IMR-90 (cell line): ENCODE measurements around the gene SORL1. TPM values are rescaled to one million over a fixed set of nuclear protein-coding genes. Genes with fewer than 3 reads are reported as not detected.
A peak's percentile ranks its signal among the peaks of the same experiment; 100 is the strongest.

ENCODE experiments used
- ATAC-seq: fragments of 200-7000 bp; cut with Tn5 transposase; 2 replicates; pipeline ENCODE4 v1.9.1; 2020; ENCODE audit warnings: low read depth, mild to moderate bottlenecking, moderate library complexity
- BruUV-seq: library from RNA; stranded (reverse); fragments of 400-500 nt; replicated peaks from 2 replicates; lab custom pipeline; 2021; lab: Mats Ljungman, UMichigan
- CTCF ChIA-PET: fragments of 300-600 bp; formaldehyde crosslinking; extraction: SDS; loops from one replicate; lab custom pipeline; 2021; ENCODE audit warnings: antibody characterized with exemption; lab: Yijun Ruan, JAX
- POLR2A ChIA-PET: fragments of 300-600 bp; sonication (Branson Sonifier 250); formaldehyde crosslinking; loops from one replicate; lab custom pipeline; 2022; ENCODE audit warnings: antibody characterized with exemption; ENCODE audit not compliant: unreplicated experiment; lab: Charles Lee
- DNase-seq: peaks from one replicate; pipeline ENCODE4 v3.0.0; 2013
- H2AFZ ChIP-seq: replicated peaks from 2 replicates; pipeline ENCODE3; 2013; ENCODE audit warnings: low read length, mild to moderate bottlenecking; ENCODE audit not compliant: poor library complexity
- H2AK5ac ChIP-seq: 2 replicates; pipeline ENCODE4 v1.6.1; 2013; ENCODE audit warnings: low read depth, low read length, inconsistent platforms
- H2AK9ac ChIP-seq: replicated peaks from 2 replicates; pipeline ENCODE3; 2013; ENCODE audit warnings: mild to moderate bottlenecking, low read depth, low read length, moderate library complexity; ENCODE audit not compliant: poor library complexity
- H2BK120ac ChIP-seq: 2 replicates; pipeline ENCODE4 v1.6.1; 2013; ENCODE audit warnings: low read depth, low read length, inconsistent platforms
- H2BK15ac ChIP-seq: 3 replicates; pipeline ENCODE4 v1.6.1; 2013; ENCODE audit warnings: low read depth, low read length, inconsistent platforms
- H2BK20ac ChIP-seq: 2 replicates; pipeline ENCODE4 v1.6.1; 2013; ENCODE audit warnings: low read depth, mild to moderate bottlenecking, inconsistent platforms, low read length, moderate library complexity
- H2BK5ac ChIP-seq: 2 replicates; pipeline ENCODE4 v1.6.1; 2013; ENCODE audit warnings: mild to moderate bottlenecking, low read depth, low read length, inconsistent platforms; ENCODE audit not compliant: poor library complexity, severe bottlenecking
- H3K14ac ChIP-seq: replicated peaks from 2 replicates; pipeline ENCODE4 v1.6.1; 2013; ENCODE audit warnings: low read depth, low read length, inconsistent platforms
- H3K18ac ChIP-seq: 2 replicates; pipeline ENCODE4 v1.6.1; 2013; ENCODE audit warnings: low read depth, low read length, control low read depth
- H3K23ac ChIP-seq: 2 replicates; pipeline ENCODE4 v1.6.1; 2013; ENCODE audit warnings: low read depth, low read length, inconsistent platforms
- H3K27ac ChIP-seq: 2 replicates; pipeline ENCODE4 v1.5.1; 2013; ENCODE audit warnings: mild to moderate bottlenecking, control low read depth, low read length; ENCODE audit not compliant: insufficient read depth
- H3K27me3 ChIP-seq: 2 replicates; pipeline ENCODE4 v1.6.1; 2013; ENCODE audit warnings: low read length; ENCODE audit not compliant: control insufficient read depth, insufficient read depth
- H3K36me3 ChIP-seq: 2 replicates; pipeline ENCODE4 v1.6.1; 2013; ENCODE audit warnings: low read length, mixed read lengths; ENCODE audit not compliant: control insufficient read depth, insufficient read depth
- H3K4ac ChIP-seq: 2 replicates; pipeline ENCODE4 v1.6.1; 2013; ENCODE audit warnings: low read depth, low read length, inconsistent platforms
- H3K4me1 ChIP-seq: 2 replicates; pipeline ENCODE4 v1.6.1; 2013; ENCODE audit warnings: low read length, mixed read lengths; ENCODE audit not compliant: control insufficient read depth, insufficient read depth
- H3K4me2 ChIP-seq: 2 replicates; pipeline ENCODE4 v1.6.1; 2013; ENCODE audit warnings: low read depth, mild to moderate bottlenecking, control low read depth, low read length, moderate library complexity
- H3K4me3 ChIP-seq: 2 replicates; pipeline ENCODE4 v1.5.1; 2013; ENCODE audit warnings: low read depth, mild to moderate bottlenecking, control low read depth, low read length, moderate library complexity; ENCODE audit not compliant: insufficient read depth
- H3K56ac ChIP-seq: 2 replicates; pipeline ENCODE4 v1.6.1; 2013; ENCODE audit warnings: low read length, inconsistent platforms; ENCODE audit not compliant: insufficient read depth; ENCODE audit errors: extremely low read depth
- H3K79me1 ChIP-seq, 2 experiments: 2 replicates each; pipeline ENCODE4 v1.6.1; 2013; ENCODE audit warnings: low read length in 2 of 2, inconsistent platforms in 1 of 2, low read depth in 1 of 2
- H3K9ac ChIP-seq: 2 replicates; pipeline ENCODE4 v1.6.1; 2013; ENCODE audit warnings: low read depth, low read length, control low read depth
- H3K9me1 ChIP-seq: 2 replicates; pipeline ENCODE4 v1.6.1; 2013; ENCODE audit warnings: low read length, inconsistent platforms; ENCODE audit not compliant: insufficient read depth
- H3K9me3 ChIP-seq: 2 replicates; pipeline ENCODE4 v1.6.1; 2013; ENCODE audit warnings: low read length; ENCODE audit not compliant: control insufficient read depth, insufficient read depth
- H4K20me1 ChIP-seq: 2 replicates; pipeline ENCODE4 v1.6.1; 2013; ENCODE audit warnings: low read length, inconsistent platforms; ENCODE audit not compliant: insufficient read depth
- H4K5ac ChIP-seq: 2 replicates; pipeline ENCODE4 v1.6.1; 2013; ENCODE audit warnings: mild to moderate bottlenecking, low read depth, low read length, control low read depth
- H4K8ac ChIP-seq, 2 experiments: 2 replicates each; pipeline ENCODE4 v1.6.1; 2013; ENCODE audit warnings: low read depth in 2 of 2, low read length in 2 of 2, control low read depth in 1 of 2, inconsistent platforms in 1 of 2
- H4K91ac ChIP-seq: 2 replicates; pipeline ENCODE4 v1.6.1; 2013; ENCODE audit warnings: low read depth, low read length, inconsistent platforms; ENCODE audit not compliant: insufficient read depth
- BHLHE40 ChIP-seq: fragments of 150-350 bp; IDR thresholded peaks from 2 replicates; pipeline ENCODE4 v1.6.1; 2016; ENCODE audit warnings: mild to moderate bottlenecking, low read depth, low read length
- CEBPB ChIP-seq: IDR thresholded peaks from 2 replicates; pipeline ENCODE4 v1.6.1; 2012; ENCODE audit warnings: low read depth, low read length, improper control_type of control experiment
- CHD1 ChIP-seq: IDR thresholded peaks from 2 replicates; pipeline ENCODE4 v1.6.1; 2012; ENCODE audit warnings: low read depth, low read length, improper control_type of control experiment
- FOS ChIP-seq: fragments of 150-350 bp; IDR thresholded peaks from 2 replicates; pipeline ENCODE4 v1.6.1; 2016; ENCODE audit warnings: low read depth, low read length
- MAFK ChIP-seq: IDR thresholded peaks from 2 replicates; pipeline ENCODE4 v1.6.1; 2012; ENCODE audit warnings: low read depth, low read length, improper control_type of control experiment
- MAZ ChIP-seq: IDR thresholded peaks from 2 replicates; pipeline ENCODE4 v1.6.1; 2012; ENCODE audit warnings: low read depth, mild to moderate bottlenecking, low read length, improper control_type of control experiment, moderate library complexity, borderline replicate concordance
- MXI1 ChIP-seq: IDR thresholded peaks from 2 replicates; pipeline ENCODE4 v1.6.1; 2012; ENCODE audit warnings: low read depth, mild to moderate bottlenecking, low read length, moderate library complexity, borderline replicate concordance
- NFE2L2 ChIP-seq: fragments of 150-350 bp; IDR thresholded peaks from 2 replicates; pipeline ENCODE4 v1.6.1; 2016; ENCODE audit warnings: low read depth, mild to moderate bottlenecking, low read length
- POLR2A ChIP-seq: IDR thresholded peaks from 2 replicates; pipeline ENCODE4 v1.6.1; 2012; ENCODE audit warnings: mild to moderate bottlenecking, low read depth, low read length
- RAD21 ChIP-seq: IDR thresholded peaks from 2 replicates; pipeline ENCODE4 v1.6.1; 2012; ENCODE audit warnings: low read length, improper control_type of control experiment
- RCOR1 ChIP-seq: IDR thresholded peaks from 2 replicates; pipeline ENCODE4 v1.6.1; 2012; ENCODE audit warnings: mild to moderate bottlenecking, low read length, improper control_type of control experiment; ENCODE audit not compliant: insufficient replicate concordance
- RFX5 ChIP-seq: IDR thresholded peaks from 2 replicates; pipeline ENCODE4 v1.8.0; 2012; ENCODE audit warnings: low read depth, mild to moderate bottlenecking, low read length, moderate library complexity
- SMC3 ChIP-seq: fragments of 150-350 bp; IDR thresholded peaks from 2 replicates; pipeline ENCODE4 v1.6.1; 2016; ENCODE audit warnings: low read depth, mild to moderate bottlenecking, antibody characterized with exemption, low read length, moderate library complexity
- WGBS, 2 experiments: methylation state at CpG; one replicate each; pipeline versions ENCODE4 v1.1.5 to v1.1.7; 2013; ENCODE audit warnings: missing lambda C conversion rate in 2 of 2; ENCODE audit not compliant: insufficient read length in 1 of 2; ENCODE audit errors: extremely low coverage in 2 of 2; 5-methylcytosine and 5-hydroxymethylcytosine counted together
- dilution Hi-C: fragments of 300-500 bp; cut with HindIII; formaldehyde crosslinking; loops from one replicate; pipeline ENCODE4 v1.14.3; 2018; ENCODE audit warnings: low sequenced_read_pairs; ENCODE audit not compliant: unreplicated experiment
- in situ Hi-C: fragments of 300-500 bp; cut with MboI; formaldehyde crosslinking; loops from 3 replicates; pipeline ENCODE4 v1.14.3; 2019; ENCODE audit warnings: low sequenced_read_pairs, inconsistent platforms, mixed read lengths
- intact Hi-C: fragments of 100-400 bp; cut with micrococcal nuclease; formaldehyde crosslinking; loops from 2 replicates; pipeline ENCODE4 v1.10.0; 2022
- polyA plus RNA-seq, 3 experiments: library from polyadenylated mRNA; depleted of rRNA; stranded (reverse); fragments of >200 nt; gene quantifications; 2 replicates each; pipeline ENCODE4 v1.2.3, GENCODE V29; 2012; ENCODE audit warnings: low replicate concordance in 1 of 3
- total RNA-seq: library from RNA; depleted of rRNA; stranded (reverse); fragments of >200 nt; gene quantifications from 2 replicates; pipeline ENCODE4 v1.2.3, GENCODE V29; 2012
- TF ChIP-seq, protein P1 (sequence below): conservative IDR thresholded peaks from 2 replicates; pipeline ENCODE4 v1.5.1; 2012; ENCODE audit warnings: mild to moderate bottlenecking, low read depth, low read length, improper control_type of control experiment
- TF ChIP-seq, protein P2 (sequence below): fragments of 150-350 bp; IDR thresholded peaks from 2 replicates; pipeline ENCODE4 v1.6.1; 2016; ENCODE audit warnings: low read depth, mild to moderate bottlenecking, low read length, moderate library complexity, borderline replicate concordance
- TF ChIP-seq, protein P3 (sequence below): fragments of 150-350 bp; IDR thresholded peaks from 2 replicates; pipeline ENCODE4 v1.6.1; 2017; ENCODE audit warnings: mild to moderate bottlenecking, antibody characterized with exemption, low read length, low read depth

Gene SORL1
- total and polyA plus RNA-seq, 2 of the 4 experiments (the other 2 are of a cell fraction) = 1.0 to 2.0 TPM

DNA sequence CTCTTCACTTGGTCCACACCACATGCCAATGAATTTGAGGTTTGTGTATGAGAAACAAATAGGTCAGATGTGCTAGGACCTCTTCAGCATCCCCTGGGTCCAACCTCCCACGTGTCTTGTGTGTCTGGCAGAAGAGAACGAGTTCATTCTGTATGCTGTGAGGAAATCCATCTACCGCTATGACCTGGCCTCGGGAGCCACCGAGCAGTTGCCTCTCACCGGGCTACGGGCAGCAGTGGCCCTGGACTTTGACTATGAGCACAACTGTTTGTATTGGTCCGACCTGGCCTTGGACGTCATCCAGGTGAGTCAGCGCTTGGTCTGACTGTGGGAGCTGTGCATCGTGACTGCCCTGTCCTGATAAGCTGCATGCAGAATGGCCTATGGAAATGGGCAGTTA lies 101.7 kb downstream of the SORL1 start:
- Histone ChIP-seq H3K4me2 (no peak overlapping the region), H2BK15ac (no peak overlapping the region), H3K14ac (no peak overlapping the region), H2AK9ac (peak overlapping the region; percentile 70), H3K4ac (no peak overlapping the region), H3K36me3 (no peaks in the 10 kb centered on the region), H2BK120ac (no peak overlapping the region), H3K4me3 (no peak overlapping the region), H2BK5ac (no peak overlapping the region), H2AK5ac (no peak overlapping the region), H3K27me3 (no peaks in the 10 kb centered on the region; the same call in none of the 2 replicates), H2BK20ac (no peak overlapping the region), H3K79me1 (no peaks in the 10 kb centered on the region), H4K5ac (no peak overlapping the region), H3K56ac (no peak overlapping the region), H3K4me1 (no peaks in the 10 kb centered on the region), H3K27ac (no peak overlapping the region), H4K20me1 (no peaks in the 10 kb centered on the region), H4K91ac (no peak overlapping the region), H3K23ac (no peak overlapping the region), H3K9me3 (no peaks in the 10 kb centered on the region), H3K18ac (no peak overlapping the region), H3K9me1 (no peaks in the 10 kb centered on the region; the same call in 1 of the 2 replicates), H3K9ac (no peak overlapping the region), H2AFZ (no peak overlapping the region), H4K8ac (no peak overlapping the region)
- DNase-seq (peak; percentile 44), ATAC-seq (no peak)
- no TSS peak for BruUV-seq
- dilution Hi-C loops (no loop called here), intact Hi-C loops (no loop called here), in situ Hi-C loops (no loop called here)
- ChIA-PET POLR2A (no interaction called here), CTCF (no interaction called here)
- TF ChIP-seq RFX5 = no peak
- TF ChIP-seq CEBPB = no peak
- no peak for TF ChIP-seq CHD1
- TF ChIP-seq, protein P1, sequence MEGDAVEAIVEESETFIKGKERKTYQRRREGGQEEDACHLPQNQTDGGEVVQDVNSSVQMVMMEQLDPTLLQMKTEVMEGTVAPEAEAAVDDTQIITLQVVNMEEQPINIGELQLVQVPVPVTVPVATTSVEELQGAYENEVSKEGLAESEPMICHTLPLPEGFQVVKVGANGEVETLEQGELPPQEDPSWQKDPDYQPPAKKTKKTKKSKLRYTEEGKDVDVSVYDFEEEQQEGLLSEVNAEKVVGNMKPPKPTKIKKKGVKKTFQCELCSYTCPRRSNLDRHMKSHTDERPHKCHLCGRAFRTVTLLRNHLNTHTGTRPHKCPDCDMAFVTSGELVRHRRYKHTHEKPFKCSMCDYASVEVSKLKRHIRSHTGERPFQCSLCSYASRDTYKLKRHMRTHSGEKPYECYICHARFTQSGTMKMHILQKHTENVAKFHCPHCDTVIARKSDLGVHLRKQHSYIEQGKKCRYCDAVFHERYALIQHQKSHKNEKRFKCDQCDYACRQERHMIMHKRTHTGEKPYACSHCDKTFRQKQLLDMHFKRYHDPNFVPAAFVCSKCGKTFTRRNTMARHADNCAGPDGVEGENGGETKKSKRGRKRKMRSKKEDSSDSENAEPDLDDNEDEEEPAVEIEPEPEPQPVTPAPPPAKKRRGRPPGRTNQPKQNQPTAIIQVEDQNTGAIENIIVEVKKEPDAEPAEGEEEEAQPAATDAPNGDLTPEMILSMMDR = no peak
- TF ChIP-seq FOS = no peak
- TF ChIP-seq MXI1 = no peak
- TF ChIP-seq POLR2A = no peak
- no peak for TF ChIP-seq SMC3
- TF ChIP-seq MAFK = no peak
- no peak for TF ChIP-seq MAZ
- TF ChIP-seq NFE2L2 = no peak
- TF ChIP-seq, protein P2, sequence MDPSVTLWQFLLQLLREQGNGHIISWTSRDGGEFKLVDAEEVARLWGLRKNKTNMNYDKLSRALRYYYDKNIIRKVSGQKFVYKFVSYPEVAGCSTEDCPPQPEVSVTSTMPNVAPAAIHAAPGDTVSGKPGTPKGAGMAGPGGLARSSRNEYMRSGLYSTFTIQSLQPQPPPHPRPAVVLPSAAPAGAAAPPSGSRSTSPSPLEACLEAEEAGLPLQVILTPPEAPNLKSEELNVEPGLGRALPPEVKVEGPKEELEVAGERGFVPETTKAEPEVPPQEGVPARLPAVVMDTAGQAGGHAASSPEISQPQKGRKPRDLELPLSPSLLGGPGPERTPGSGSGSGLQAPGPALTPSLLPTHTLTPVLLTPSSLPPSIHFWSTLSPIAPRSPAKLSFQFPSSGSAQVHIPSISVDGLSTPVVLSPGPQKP = no peak
- TF ChIP-seq RAD21 = no peak
- TF ChIP-seq, protein P3, sequence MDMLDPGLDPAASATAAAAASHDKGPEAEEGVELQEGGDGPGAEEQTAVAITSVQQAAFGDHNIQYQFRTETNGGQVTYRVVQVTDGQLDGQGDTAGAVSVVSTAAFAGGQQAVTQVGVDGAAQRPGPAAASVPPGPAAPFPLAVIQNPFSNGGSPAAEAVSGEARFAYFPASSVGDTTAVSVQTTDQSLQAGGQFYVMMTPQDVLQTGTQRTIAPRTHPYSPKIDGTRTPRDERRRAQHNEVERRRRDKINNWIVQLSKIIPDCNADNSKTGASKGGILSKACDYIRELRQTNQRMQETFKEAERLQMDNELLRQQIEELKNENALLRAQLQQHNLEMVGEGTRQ = no peak
- no peak for TF ChIP-seq RCOR1
- TF ChIP-seq BHLHE40 = no peak
- WGBS, 2 experiments = 74% methylated on average over 10 of the region's 11 CpGs; no CpG with 5 or more reads in 1 of the 2 experiments
